ENCODE data around the gene MRGPRD. TPM values are rescaled to one million over a fixed set of nuclear protein-coding genes. Genes with fewer than 3 reads are reported as not detected.
"Not testable (repeated sequence)": the region's sequence is repeated elsewhere in the genome, so short reads cannot be mapped to it uniquely, and the experiment has no call there.

Gene MRGPRD
- total RNA-seq, 2 experiments from 2014 or later: not detected

DNA sequence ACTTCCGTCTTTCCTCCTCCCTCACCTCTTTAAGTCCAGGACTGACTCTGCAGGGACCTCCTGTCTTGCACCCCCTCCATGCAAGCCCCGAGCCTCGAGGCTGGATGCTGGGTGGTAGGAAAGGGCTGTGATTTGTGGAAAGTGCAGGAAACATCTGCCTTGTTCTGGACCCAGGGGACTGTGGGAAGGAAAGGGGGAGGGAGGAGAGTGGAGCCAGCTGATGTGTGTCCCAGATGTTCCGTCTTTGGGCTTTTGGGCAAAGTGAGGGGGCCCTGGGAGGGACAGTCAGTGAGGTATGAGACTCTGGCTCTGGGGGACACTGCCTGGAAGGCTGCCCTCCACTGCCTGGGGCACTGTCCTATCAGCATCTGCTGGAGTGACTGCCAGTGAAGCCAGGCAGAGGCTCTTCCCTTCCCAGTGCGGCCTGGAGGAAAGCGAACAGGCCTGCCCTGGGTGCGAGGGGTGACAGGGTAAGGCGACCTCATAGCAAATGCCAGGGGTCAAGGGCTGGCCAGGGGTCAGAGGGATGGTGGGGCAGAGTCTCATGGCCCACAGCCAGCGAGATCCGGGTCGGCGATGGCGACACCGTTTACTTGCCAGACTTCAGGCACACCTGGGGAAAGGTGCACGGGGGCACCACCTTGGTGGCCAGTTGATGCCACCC lies 1.7 kb downstream of the MRGPRD start:
- DNase-seq: no peak
- H3K27ac Mint-ChIP-seq: no peak overlapping the region
- no peaks in the 10 kb centered on the region for H3K36me3 Mint-ChIP-seq (ENCODE audit: low read depth)
- H3K27me3 Mint-ChIP-seq: peaks cover 9% of the 10 kb centered on the region
- no peak overlapping the region for H3K4me3 Mint-ChIP-seq
- POLR2A ChIA-PET: no interaction called here
- no peaks in the 10 kb centered on the region for H3K9me3 Mint-ChIP-seq
- CTCF ChIA-PET: interaction anchor here (1.2 kb wide), 1 partner anchor 9 kb away, joined by 3 read pairs; no protein-coding TSS in a partner anchor
- peaks cover 2% of the 10 kb centered on the region for H3K4me1 Mint-ChIP-seq

DNA sequence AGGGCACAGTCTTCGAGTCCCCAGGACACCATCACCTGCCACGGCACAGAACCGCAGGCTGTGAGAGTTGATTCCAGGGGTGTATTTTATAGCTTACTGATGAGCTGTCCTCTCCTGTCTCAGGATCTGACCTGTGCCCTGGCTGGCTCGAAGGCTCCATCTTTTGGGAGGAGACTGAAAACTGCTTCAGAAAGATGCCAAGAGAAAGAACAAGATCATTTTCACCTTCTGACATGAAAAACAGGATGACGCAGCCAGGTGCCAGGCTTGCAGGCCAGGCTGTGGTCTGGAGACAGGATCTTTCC lies 2.2 kb downstream of the MRGPRD start:
- peaks cover 8% of the 10 kb centered on the region for H3K27me3 Mint-ChIP-seq
- CTCF ChIA-PET: no interaction called here
- no peaks in the 10 kb centered on the region for H3K9me3 Mint-ChIP-seq
- H3K4me1 Mint-ChIP-seq: peaks cover 2% of the 10 kb centered on the region
- POLR2A ChIA-PET: no interaction called here
- H3K4me3 Mint-ChIP-seq: no peak overlapping the region
- no peak for DNase-seq
- no peak overlapping the region for H3K27ac Mint-ChIP-seq
- H3K36me3 Mint-ChIP-seq (ENCODE audit: low read depth): no peaks in the 10 kb centered on the region

DNA sequence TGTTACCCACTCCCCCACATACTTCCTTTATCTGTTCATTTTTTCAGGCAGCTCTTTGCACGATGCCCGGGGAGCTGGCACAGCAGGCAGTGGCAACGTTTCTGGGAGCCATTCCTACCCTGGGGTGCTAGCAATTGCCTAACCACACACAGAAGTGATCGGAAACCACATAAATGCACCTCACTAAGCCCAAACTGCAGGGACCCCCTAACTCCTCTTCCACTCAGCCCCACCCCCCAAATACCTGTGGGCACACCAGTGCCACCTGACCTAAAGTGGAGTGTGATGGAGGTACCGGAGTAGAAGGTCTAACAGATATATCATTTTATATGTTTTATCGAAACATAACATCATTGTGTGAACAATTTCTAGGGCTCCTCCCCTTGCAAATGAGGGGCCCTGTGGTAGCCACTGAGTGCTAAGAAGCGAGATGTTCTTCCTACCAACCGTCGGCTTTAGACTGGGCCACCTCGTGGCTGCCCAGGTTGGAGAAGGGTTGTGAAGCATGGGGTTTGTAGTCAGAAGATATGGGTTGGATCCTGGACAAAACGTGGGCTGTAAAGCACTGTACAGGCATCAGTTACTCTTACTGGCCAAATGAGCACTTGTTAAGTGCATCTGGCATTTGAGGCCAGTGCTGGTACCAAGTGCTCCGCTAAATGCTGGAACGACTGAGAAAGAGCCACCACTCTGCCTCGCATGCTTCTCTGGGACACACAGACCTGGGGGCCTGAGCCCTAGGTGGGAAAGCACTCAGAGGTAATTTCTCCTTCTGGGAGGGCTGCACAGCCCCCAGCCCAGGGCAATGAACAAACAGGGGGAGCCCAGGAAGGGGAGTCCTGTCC lies 2.8 kb downstream of the MRGPRD start:
- ChIA-PET POLR2A (no interaction called here), CTCF (no interaction called here)
- Mint-ChIP-seq H3K9me3 (no peaks in the 10 kb centered on the region), H3K4me1 (peaks cover 2% of the 10 kb centered on the region), H3K36me3 (ENCODE audit: low read depth) (no peaks in the 10 kb centered on the region), H3K27ac (no peak overlapping the region), H3K4me3 (no peak overlapping the region), H3K27me3 (peaks cover 8% of the 10 kb centered on the region)
- no peak for DNase-seq

DNA sequence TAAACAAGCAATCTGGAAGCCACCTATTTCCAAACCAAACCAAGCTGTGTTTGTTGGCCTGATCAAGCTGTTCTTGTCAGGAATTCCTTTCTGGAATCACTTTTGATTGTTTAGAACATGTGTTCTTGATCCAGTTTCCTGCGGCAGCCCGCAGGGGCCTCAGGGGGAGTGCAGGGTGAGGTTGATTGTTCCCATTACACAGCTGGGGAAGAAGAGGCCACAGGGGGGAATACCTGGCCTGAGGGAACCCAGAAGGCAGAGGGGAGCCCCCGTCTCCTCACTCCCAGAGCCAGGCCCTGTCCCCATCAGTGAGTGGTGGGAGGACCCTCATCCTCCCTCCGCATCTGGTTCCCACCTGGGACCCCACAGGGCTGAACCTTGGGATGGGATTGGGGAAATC lies 4.2 kb downstream of the MRGPRD start:
- POLR2A ChIA-PET: no interaction called here
- H3K27ac Mint-ChIP-seq: no peak overlapping the region
- H3K4me1 Mint-ChIP-seq: peaks cover 2% of the 10 kb centered on the region
- no peak overlapping the region for H3K4me3 Mint-ChIP-seq
- H3K9me3 Mint-ChIP-seq: no peaks in the 10 kb centered on the region
- peaks cover under 1% of the 10 kb centered on the region for H3K27me3 Mint-ChIP-seq
- CTCF ChIA-PET: no interaction called here
- DNase-seq: no peak
- H3K36me3 Mint-ChIP-seq (ENCODE audit: low read depth): no peaks in the 10 kb centered on the region

DNA sequence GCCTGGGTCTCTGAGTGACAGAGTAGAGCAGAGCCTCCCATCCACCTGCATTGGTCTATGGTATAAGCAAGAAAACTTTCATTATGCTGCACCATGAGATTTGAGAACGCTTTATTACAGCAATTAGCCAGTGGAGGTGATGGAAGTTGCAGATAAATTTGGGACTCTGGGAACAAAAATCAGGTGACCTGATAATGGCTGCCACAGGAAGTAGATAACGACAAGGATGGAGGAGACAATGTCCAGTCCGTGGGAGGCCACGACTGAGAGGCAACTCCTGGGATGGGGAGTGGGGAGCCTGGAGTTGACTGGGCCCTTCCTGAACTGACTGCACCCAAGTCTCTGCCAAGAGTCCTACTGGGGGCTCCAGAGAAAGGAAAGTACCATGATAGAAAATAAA lies 4.7 kb downstream of the MRGPRD start:
- ChIA-PET POLR2A (no interaction called here), CTCF (no interaction called here)
- no peaks in the 10 kb centered on the region for H3K36me3 Mint-ChIP-seq (ENCODE audit: low read depth)
- H3K27me3 Mint-ChIP-seq: no peaks in the 10 kb centered on the region
- no peak overlapping the region for H3K27ac Mint-ChIP-seq
- peaks cover 2% of the 10 kb centered on the region for H3K4me1 Mint-ChIP-seq
- no peak overlapping the region for H3K4me3 Mint-ChIP-seq
- H3K9me3 Mint-ChIP-seq: no peaks in the 10 kb centered on the region
- no peak for DNase-seq

DNA sequence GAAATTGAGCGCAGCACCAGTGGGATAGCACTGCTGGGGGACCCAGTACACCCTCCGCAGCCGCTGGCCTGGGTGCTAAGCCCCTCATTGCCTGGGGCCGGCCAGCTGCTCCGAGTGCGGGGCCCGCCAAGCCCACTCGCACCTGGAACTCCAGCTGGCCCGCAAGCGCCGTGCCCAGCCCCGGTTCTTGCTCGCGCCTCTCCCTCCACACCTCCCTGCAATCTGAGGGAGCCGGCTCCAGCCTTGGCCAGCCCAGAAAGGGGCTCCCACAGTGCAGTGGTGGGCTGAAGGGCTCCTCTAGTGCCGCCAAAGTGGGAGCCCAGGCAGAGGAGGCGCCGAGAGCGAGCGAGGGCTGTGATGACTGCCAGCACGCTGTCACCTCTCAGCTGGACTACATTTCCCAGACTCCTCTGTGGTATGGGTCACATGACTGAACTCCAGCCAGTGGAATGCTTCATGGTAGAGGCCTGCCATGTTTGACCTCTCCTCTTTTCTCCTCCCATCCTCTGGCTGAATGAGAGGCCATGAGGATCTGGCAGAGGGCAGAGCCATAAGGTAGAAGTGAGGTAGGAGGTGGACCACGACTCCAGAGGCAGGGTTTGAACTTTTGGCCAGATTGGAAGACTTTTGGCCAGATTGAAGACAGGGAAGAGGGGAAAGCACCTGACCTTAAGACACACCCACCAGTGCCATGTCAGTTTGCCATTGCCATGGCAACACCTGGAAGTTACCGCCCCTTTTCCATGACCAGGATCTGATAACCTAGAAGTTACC lies 6.2 kb downstream of the MRGPRD start:
- ChIA-PET CTCF (interaction anchor here (0.6 kb wide), 1 partner anchor 569 kb away, joined by 3 read pairs; no protein-coding TSS in a partner anchor), POLR2A (no interaction called here)
- H3K4me3 Mint-ChIP-seq: no peak overlapping the region
- H3K27me3 Mint-ChIP-seq: no peaks in the 10 kb centered on the region
- no peaks in the 10 kb centered on the region for H3K36me3 Mint-ChIP-seq (ENCODE audit: low read depth)
- peak; percentile 31 for DNase-seq
- H3K4me1 Mint-ChIP-seq: peaks cover 2% of the 10 kb centered on the region
- H3K27ac Mint-ChIP-seq: no peak overlapping the region
- H3K9me3 Mint-ChIP-seq: no peaks in the 10 kb centered on the region

DNA sequence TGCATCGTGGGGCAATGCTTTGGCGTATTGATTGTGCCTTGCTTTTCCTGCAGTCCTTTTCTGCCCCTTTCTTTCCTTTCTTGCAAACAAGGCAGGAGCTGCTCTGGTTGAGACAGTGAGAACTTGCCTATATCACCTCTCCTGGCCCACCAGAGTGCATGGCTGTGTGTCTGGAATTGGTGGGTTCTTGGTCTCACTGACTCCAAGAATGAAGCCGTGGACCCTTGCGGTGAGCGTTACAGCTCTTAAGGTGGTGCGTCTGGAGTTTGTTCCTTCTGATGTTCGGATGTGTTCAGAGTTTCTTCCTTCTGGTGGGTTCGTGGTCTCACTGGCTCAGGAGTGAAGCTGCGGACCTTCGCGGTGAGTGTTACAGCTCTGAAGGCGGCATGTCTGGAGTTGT lies 7.1 kb downstream of the MRGPRD start:
- H3K36me3 Mint-ChIP-seq (ENCODE audit: low read depth); H3K27ac Mint-ChIP-seq; H3K9me3 Mint-ChIP-seq; H3K27me3 Mint-ChIP-seq; POLR2A ChIA-PET; DNase-seq; H3K4me3 Mint-ChIP-seq; H3K4me1 Mint-ChIP-seq: not testable (repeated sequence)
- CTCF ChIA-PET: interaction anchor here (0.6 kb wide), 1 partner anchor 568 kb away, joined by 3 read pairs; no protein-coding TSS in a partner anchor

DNA sequence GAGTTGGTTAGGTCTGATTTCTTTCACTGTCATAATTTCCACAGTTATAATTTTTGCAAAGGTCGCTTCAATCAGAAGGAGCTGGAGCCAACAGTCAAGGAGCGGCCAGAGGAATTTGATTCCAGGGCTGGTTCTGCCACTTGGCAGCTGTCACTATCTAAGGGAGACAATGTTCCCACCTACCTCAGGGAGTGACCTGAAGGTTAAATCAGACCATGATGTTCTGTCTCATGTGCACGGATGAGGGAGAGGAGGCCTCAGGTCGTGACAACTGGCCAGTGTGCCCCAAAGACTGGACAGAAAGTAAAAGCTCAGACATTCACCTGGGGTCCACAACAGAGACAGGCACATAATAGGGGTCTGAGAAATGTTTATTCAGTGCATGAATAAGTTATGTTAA lies 7.6 kb downstream of the MRGPRD start:
- DNase-seq: no peak
- Mint-ChIP-seq H3K36me3 (ENCODE audit: low read depth) (no peaks in the 10 kb centered on the region), H3K4me1 (peaks cover 2% of the 10 kb centered on the region), H3K4me3 (no peak overlapping the region), H3K27me3 (no peaks in the 10 kb centered on the region), H3K9me3 (no peaks in the 10 kb centered on the region), H3K27ac (no peak overlapping the region)
- ChIA-PET POLR2A (no interaction called here), CTCF (no interaction called here)

DNA sequence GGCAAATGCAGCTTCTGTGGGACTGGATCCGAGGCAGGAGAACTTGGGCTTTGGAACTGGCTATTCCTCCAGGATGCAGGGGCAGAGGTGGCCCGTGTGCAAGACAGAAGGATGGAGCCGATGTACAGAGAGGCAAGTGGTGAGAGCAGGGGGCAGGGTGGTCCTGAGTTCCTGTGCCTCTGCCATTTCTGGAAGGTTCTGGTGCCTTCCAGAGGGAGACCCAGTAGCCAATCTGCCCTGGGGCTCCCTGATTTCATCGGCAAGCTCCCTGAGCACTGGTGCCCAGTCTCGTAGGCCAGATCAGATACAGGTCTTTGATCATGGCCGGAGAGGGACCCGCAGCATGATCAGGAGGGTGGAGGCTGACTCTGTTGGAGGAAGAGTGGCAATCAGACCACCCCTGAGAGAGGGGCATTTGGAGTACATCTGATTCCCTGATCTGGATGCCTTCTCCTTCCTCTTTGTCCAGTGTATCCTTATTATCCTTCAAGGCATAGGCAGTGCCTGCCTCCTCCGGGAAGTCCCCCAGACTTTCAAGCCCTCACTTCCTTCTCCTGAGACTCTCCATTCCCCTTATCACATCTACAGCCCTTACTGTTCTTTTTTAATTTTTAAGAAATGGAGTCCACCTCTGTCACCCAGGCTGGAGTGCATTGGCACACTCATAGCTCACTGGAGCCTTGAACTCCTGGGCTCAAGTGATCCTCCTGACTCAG lies 9.7 kb downstream of the MRGPRD start:
- peaks cover 12% of the 10 kb centered on the region for H3K4me1 Mint-ChIP-seq
- H3K9me3 Mint-ChIP-seq: no peaks in the 10 kb centered on the region
- H3K27ac Mint-ChIP-seq: peak overlapping the region; percentile 25
- no peaks in the 10 kb centered on the region for H3K27me3 Mint-ChIP-seq
- ChIA-PET POLR2A (no interaction called here), CTCF (interaction anchor here (1.5 kb wide), 1 partner anchor 14 kb away, joined by 4 read pairs; no protein-coding TSS in a partner anchor)
- DNase-seq: no peak
- H3K4me3 Mint-ChIP-seq: no peak overlapping the region
- peaks cover 3% of the 10 kb centered on the region for H3K36me3 Mint-ChIP-seq (ENCODE audit: low read depth)

DNA sequence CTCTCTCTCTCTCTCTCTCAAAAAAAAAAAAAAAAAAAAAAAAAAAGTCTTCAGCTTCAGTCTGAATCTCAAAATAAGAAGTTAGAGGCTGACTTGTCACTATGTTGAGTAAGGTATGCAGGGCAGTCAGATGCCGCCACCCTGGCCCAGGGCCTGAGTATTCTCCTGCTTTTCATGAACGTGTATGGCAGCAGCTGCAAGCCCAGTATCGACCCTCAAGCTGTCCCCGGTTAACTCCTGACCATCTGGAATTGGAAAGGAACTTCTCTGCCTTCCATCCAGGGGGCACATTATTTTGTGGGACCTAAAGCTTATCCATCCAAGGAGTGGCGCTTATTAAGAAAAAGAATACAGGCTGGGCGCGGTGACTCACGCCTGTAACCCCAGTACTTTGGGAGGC lies 11.4 kb downstream of the MRGPRD start:
- ChIA-PET CTCF (interaction anchor here (0.5 to 1.4 kb wide), 2 partner anchors 11 to 1307 kb away, joined by 3 read pairs; no protein-coding TSS in a partner anchor), POLR2A (no interaction called here)
- H3K4me1 Mint-ChIP-seq: peaks cover 15% of the 10 kb centered on the region
- DNase-seq: no peak
- no peaks in the 10 kb centered on the region for H3K27me3 Mint-ChIP-seq
- H3K36me3 Mint-ChIP-seq (ENCODE audit: low read depth): peaks cover 3% of the 10 kb centered on the region
- no peaks in the 10 kb centered on the region for H3K9me3 Mint-ChIP-seq
- no peak overlapping the region for H3K4me3 Mint-ChIP-seq
- H3K27ac Mint-ChIP-seq: no peak overlapping the region

DNA sequence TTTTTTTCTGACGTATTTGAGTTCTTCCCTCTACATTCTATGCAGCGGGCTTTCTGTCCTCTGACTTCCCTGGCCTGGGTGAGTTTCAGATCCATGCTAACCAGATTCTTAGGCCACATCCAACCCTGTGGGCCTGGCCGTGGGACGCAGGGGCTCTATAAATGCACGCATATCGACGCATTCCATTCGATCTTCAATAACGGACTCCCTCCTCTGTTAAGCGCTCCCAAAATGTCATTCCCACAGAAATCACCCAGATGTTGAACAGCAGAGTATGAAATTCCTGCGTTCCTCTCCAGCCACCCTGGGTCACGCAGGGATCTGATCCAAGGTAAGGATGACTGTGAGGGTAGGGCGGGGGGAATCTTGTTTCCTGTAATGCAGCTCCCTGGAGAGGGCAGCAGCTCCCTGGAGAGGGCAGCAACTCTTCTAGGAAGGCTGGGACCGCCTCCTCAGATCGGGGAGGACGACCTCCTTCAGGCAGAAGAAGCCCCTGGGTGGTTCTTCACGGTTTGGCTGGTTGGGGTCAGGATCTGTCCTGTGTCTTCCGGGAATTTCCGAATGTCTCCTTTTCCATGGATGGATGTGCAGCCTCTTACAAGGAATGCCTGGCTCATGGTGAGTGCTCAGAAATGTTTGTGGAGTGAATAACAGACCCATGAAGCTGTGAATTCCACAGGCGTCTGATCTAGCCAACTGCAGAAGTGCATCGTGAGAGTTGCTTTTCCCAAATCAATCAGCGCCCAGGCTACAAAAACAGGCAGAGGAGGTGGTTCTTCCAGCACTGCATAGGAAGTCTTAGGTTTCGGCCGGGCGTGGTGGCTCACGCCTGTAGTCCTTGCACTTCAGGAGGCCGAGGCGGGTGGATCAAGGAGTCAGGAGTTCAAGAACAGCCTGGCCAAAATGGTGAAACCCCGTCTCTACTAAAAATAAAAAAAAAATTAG lies 12.2 kb downstream of the MRGPRD start:
- H3K36me3 Mint-ChIP-seq (ENCODE audit: low read depth): peaks cover 6% of the 10 kb centered on the region
- H3K9me3 Mint-ChIP-seq: no peaks in the 10 kb centered on the region
- peaks cover 18% of the 10 kb centered on the region for H3K4me1 Mint-ChIP-seq
- CTCF ChIA-PET: interaction anchor here (0.6 to 1.4 kb wide), 2 partner anchors 11 to 119 kb away, joined by 3 to 4 read pairs; no protein-coding TSS in a partner anchor
- H3K27ac Mint-ChIP-seq: no peak overlapping the region
- no peak overlapping the region for H3K4me3 Mint-ChIP-seq
- H3K27me3 Mint-ChIP-seq: no peaks in the 10 kb centered on the region
- POLR2A ChIA-PET: no interaction called here
- DNase-seq: no peak
